Activated B cell treated with CpG ODN at 0.5 μM for 24 hours (primary cell): Measurements from ENCODE around the gene PTK7. TPM values are rescaled to one million over a fixed set of nuclear protein-coding genes. Genes with fewer than 3 reads are reported as not detected.

Experiments
- ATAC-seq: fragments of 200-7000 bp; cut with Tn5 transposase; one replicate; pipeline ENCODE4 v1.10.0; 2021; ENCODE audit warnings: low read depth, mild to moderate bottlenecking, moderate library complexity
- CTCF ChIA-PET: fragments of 350-600 bp; sonication (Branson Sonifier 250); formaldehyde crosslinking; loops from one replicate; lab custom pipeline; 2021; ENCODE audit warnings: antibody characterized with exemption; lab: Charles Lee
- POLR2A ChIA-PET: fragments of 350-600 bp; sonication (Branson Sonifier 250); formaldehyde crosslinking; loops from one replicate; lab custom pipeline; 2021; ENCODE audit warnings: antibody characterized with exemption; lab: Charles Lee
- DNase-seq: peaks from one replicate; pipeline ENCODE4 v3.0.0; 2022
- H3K27ac Mint-ChIP-seq: one replicate; pipeline ENCODE4 v1.8.0; 2020; ENCODE audit warnings: mixed read lengths
- H3K27me3 Mint-ChIP-seq: one replicate; pipeline ENCODE4 v1.8.0; 2021; ENCODE audit warnings: mixed read lengths
- H3K36me3 Mint-ChIP-seq: one replicate; pipeline ENCODE4 v1.8.0; 2021; ENCODE audit warnings: low read depth, mixed read lengths
- H3K4me1 Mint-ChIP-seq: one replicate; pipeline ENCODE4 v1.8.0; 2021; ENCODE audit warnings: mixed read lengths
- H3K4me3 Mint-ChIP-seq: one replicate; pipeline ENCODE4 v1.8.0; 2020; ENCODE audit warnings: mild to moderate bottlenecking, mixed read lengths
- H3K9me3 Mint-ChIP-seq: one replicate; pipeline ENCODE4 v1.8.0; 2020; ENCODE audit warnings: mixed read lengths
- intact Hi-C: fragments of 100-400 bp; cut with micrococcal nuclease; formaldehyde crosslinking; loops from one replicate; pipeline ENCODE4 v1.15.1; 2024
- total RNA-seq: library from RNA; stranded (reverse); gene quantifications from 2 replicates; pipeline ENCODE4 v1.2.3, GENCODE V29; 2022
- TF ChIP-seq, protein P1 (sequence below): fragments of 200-600 bp; IDR thresholded peaks from one replicate; pipeline ENCODE4 v1.8.0; 2022; ENCODE audit warnings: antibody characterized with exemption, mild to moderate bottlenecking

PTK7 gene
- total RNA-seq, 1 donor from 2014 or later = 0.82 TPM

DNA sequence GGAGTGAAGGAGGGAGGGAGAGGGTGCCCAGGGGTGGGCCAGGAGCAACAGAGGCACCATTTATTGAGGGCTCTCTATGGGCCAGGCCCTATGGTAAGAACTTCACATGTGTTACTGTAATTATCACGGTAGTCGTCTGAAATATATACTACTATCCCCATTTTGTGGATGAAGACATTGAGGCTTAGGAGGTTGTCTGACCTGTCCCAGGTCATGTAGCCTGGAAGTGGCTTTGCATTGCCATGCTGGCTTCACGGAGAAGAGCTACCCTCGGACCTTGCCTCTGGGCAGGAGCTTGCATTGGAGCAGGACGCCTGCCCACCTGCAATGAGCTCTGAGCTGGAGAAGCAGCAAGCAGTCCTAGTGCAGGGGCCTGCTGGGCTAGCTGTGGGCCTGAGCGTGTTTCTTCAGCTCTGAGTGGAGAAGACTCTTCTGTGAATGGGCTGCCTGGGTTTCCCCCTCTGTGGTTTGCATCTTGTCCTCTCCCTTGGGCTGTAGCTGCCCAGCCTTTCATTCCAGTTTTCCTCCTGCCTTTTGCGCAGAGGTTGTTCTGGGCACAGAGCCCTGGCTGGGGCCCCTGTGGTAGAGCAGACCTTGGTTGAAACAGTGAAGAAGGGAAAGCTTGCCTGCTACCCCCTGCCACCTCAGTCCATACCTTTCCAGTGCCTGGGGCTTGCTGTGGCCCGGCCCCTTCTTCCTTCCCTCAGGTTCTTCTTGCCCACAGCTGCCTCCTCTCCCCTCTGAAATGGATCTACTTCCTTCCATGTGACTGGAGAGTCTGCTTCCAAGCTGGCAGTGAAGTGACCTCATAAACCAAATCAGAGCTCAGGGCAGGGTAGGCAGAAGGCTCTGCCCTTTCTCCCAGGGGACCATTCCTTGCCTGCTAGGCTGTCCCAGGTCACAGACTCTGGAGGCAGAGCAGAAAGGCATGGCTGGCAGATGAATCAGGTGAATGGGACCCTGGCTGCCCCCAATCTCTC, 70.9 kb downstream of the PTK7 start:
- intact Hi-C loops = loop anchor here (10.0 kb wide), 1 partner anchor 482 kb away; no protein-coding TSS in a partner anchor
- POLR2A ChIA-PET = interaction anchor here (0.6 to 0.7 kb wide), 2 partner anchors 192 to 1029 kb away, joined by 3 to 4 read pairs; no protein-coding TSS in a partner anchor

DNA sequence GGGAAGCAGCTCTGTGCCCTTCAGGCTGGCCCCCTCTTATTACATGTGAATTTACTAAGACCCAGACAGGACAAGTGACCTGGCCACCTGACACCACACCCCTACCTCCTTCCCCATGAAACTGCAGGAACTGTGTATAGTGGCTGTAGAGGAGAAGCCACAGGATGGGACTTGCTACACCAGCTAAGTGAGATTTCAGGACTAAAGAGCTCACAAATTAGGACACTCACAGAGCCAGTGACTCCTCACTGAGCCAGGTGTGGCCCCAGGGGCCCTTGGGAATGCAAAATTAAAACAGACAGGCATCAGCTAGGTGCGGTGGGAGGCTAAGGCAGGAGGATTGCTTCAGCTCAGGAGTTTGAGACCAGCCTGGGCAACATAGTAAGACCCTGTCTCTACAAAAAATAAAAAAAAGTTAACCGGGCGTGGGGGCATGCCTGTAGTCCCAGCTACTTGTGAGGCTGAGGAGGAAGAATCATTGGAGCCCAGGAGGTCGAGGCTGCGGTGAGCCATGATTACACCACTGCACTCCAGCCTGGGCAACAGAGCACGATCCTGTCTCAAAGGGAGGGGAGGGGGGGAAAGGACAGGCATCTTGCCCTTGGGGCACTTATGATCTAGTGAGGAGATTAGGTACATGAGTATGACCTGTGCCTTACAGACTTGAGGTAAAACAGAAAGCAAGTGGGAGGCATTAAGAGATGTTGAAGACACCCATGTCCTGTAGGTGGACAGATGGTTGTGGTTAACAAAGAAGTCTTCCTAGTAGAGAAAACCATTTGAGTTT, 71.8 kb downstream of the PTK7 start:
- ChIA-PET CTCF (no interaction called here), POLR2A (interaction anchor here (0.6 to 0.7 kb wide), 2 partner anchors 191 to 1030 kb away, joined by 3 to 4 read pairs; no protein-coding TSS in a partner anchor)
- TF ChIP-seq, protein P1, sequence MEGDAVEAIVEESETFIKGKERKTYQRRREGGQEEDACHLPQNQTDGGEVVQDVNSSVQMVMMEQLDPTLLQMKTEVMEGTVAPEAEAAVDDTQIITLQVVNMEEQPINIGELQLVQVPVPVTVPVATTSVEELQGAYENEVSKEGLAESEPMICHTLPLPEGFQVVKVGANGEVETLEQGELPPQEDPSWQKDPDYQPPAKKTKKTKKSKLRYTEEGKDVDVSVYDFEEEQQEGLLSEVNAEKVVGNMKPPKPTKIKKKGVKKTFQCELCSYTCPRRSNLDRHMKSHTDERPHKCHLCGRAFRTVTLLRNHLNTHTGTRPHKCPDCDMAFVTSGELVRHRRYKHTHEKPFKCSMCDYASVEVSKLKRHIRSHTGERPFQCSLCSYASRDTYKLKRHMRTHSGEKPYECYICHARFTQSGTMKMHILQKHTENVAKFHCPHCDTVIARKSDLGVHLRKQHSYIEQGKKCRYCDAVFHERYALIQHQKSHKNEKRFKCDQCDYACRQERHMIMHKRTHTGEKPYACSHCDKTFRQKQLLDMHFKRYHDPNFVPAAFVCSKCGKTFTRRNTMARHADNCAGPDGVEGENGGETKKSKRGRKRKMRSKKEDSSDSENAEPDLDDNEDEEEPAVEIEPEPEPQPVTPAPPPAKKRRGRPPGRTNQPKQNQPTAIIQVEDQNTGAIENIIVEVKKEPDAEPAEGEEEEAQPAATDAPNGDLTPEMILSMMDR = no peak
- Mint-ChIP-seq H3K27ac (no peak overlapping the region), H3K9me3 (no peaks in the 10 kb centered on the region), H3K4me3 (no peak overlapping the region), H3K36me3 (no peaks in the 10 kb centered on the region), H3K27me3 (peaks cover 4% of the 10 kb centered on the region), H3K4me1 (peaks cover 4% of the 10 kb centered on the region)
- DNase-seq (no peak), ATAC-seq (no peak)
- intact Hi-C loops = loop anchor here (10.0 kb wide), 1 partner anchor 483 kb away; no protein-coding TSS in a partner anchor

More for the DNA sequence above, 70.9 kb downstream of the PTK7 start:
- Mint-ChIP-seq H3K27ac (no peak overlapping the region), H3K36me3 (no peaks in the 10 kb centered on the region), H3K27me3 (peaks cover 4% of the 10 kb centered on the region), H3K9me3 (no peaks in the 10 kb centered on the region), H3K4me3 (no peak overlapping the region), H3K4me1 (peaks cover 4% of the 10 kb centered on the region)
- ATAC-seq (no peak), DNase-seq (no peak)
- TF ChIP-seq, protein P1 = no peak
- CTCF ChIA-PET = no interaction called here

DNA sequence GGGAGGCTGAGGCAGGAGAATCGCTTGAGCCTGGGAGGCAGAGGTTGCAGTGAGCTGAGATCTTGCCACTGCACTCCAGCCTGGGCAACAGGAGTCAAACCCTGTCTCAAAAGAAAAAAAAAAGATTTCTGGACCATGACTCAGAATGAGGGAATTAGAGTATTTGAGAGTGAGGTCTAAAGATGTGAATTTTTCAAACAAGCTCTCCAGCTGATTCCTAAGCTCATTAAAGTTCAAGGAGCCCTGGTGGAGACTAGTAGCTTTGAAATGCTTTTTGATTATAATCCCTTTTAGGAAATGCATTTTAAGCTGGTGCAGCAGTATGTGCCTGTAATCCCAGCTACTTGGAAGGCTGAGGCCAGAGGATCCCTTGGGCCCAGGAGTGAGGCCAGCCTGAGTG, 73.2 kb downstream of the PTK7 start:
- DNase-seq (no peak), ATAC-seq (no peak)
- Mint-ChIP-seq H3K27ac (no peak overlapping the region), H3K9me3 (no peaks in the 10 kb centered on the region), H3K4me1 (no peaks in the 10 kb centered on the region), H3K27me3 (peaks cover 4% of the 10 kb centered on the region), H3K4me3 (no peak overlapping the region), H3K36me3 (no peaks in the 10 kb centered on the region)
- TF ChIP-seq, protein P1 = no peak
- POLR2A ChIA-PET = no interaction called here
- CTCF ChIA-PET = interaction anchor here (0.6 kb wide), 3 partner anchors 138 to 930 kb away, joined by 3 to 4 read pairs (median 3); no protein-coding TSS in a partner anchor
- intact Hi-C loops = loop anchor here (10.0 kb wide), 1 partner anchor 484 kb away; no protein-coding TSS in a partner anchor

DNA sequence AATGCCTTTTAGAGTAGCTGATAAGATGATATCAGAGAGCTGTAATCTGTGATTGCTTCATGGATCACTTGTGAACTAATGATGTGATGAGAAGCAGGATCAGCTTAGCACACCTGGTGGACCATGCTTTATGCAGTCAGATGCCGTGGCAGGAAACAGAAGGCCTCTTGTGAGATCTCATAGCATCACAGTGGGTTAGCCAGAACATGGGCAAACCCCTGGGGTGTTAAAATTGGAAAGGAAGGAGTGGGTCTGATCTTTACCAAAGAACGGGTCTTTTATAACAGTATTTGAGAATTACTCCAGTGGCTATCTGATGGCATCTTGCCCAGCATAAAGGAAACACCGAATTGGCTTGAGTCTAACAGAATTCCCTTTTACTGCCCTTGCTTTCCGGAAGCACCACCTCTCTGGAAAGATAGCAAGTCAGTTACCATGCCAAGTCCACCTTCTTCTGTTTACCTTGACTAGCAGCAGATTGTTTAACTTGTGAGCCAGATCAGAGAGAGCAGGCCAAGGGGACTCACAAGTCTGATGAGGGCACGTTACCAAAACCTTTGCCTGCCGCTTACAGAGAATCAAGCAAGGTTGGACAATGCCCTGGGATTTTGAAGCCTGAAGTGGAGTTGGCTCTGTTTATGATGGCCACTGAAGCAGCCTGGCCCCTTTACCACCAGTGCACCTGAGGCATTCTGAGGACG, 74.1 kb downstream of the PTK7 start:
- DNase-seq = no peak
- Mint-ChIP-seq H3K9me3 (no peaks in the 10 kb centered on the region), H3K27me3 (peaks cover 4% of the 10 kb centered on the region), H3K4me1 (no peaks in the 10 kb centered on the region), H3K4me3 (no peak overlapping the region), H3K27ac (no peak overlapping the region), H3K36me3 (no peaks in the 10 kb centered on the region)
- ATAC-seq = no peak
- intact Hi-C loops = no loop called here
- ChIA-PET POLR2A (interaction anchor here (0.6 kb wide), 1 partner anchor 11 kb away, joined by 4 read pairs; no protein-coding TSS in a partner anchor), CTCF (no interaction called here)
- TF ChIP-seq, protein P1 = no peak
